GM23338 (cell line): ENCODE data around the gene TPRX1.

ENCODE experiments used
- CREB1 ChIP-seq: fragments of 250-450 bp; sonication (Bioruptor Pico); IDR thresholded peaks from 2 replicates; pipeline ENCODE4 v1.5.0; 2020; ENCODE audit warnings: low read depth, mild to moderate bottlenecking, moderate library complexity
- CTCF ChIP-seq, 2 experiments: fragments of 200-600 bp in 1 of 2; sonication (generic) in 1 of 2; conservative IDR thresholded peaks; 2 replicates each; pipeline versions ENCODE4 v1.5.1 to v1.6.1; 2016 to 2017; ENCODE audit warnings: antibody characterized with exemption in 2 of 2, low read depth in 2 of 2, mild to moderate bottlenecking in 2 of 2, moderate library complexity in 1 of 2
- ETS1 ChIP-seq: IDR thresholded peaks from 2 replicates; pipeline ENCODE4 v1.6.1; 2016; ENCODE audit warnings: antibody characterized with exemption
- EZH2 ChIP-seq: fragments of 200-600 bp; sonication (generic); IDR thresholded peaks from one replicate; pipeline ENCODE4 v1.8.0; 2017; ENCODE audit warnings: antibody characterized with exemption, mild to moderate bottlenecking, low read depth; ENCODE audit not compliant: unreplicated experiment
- EZH2phosphoT487 ChIP-seq: fragments of 200-600 bp; sonication (generic); IDR thresholded peaks from one replicate; pipeline ENCODE4 v1.8.1; 2018; ENCODE audit warnings: antibody characterized with exemption; ENCODE audit not compliant: unreplicated experiment
- JUNB ChIP-seq: IDR thresholded peaks from one replicate; pipeline ENCODE4 v1.6.1; 2016; ENCODE audit warnings: antibody characterized with exemption; ENCODE audit not compliant: unreplicated experiment
- NANOG ChIP-seq: IDR thresholded peaks from 2 replicates; pipeline ENCODE4 v1.6.1; 2016; ENCODE audit warnings: antibody characterized with exemption, borderline replicate concordance
- POLR2AphosphoS5 ChIP-seq: IDR thresholded peaks from 2 replicates; pipeline ENCODE4 v1.6.1; 2016; ENCODE audit warnings: antibody characterized with exemption, low read depth
- REST ChIP-seq: IDR thresholded peaks from one replicate; pipeline ENCODE4 v1.6.1; 2018; ENCODE audit warnings: antibody characterized with exemption; ENCODE audit not compliant: unreplicated experiment
- STAT1 ChIP-seq: IDR thresholded peaks from one replicate; pipeline ENCODE4 v1.6.1; 2016; ENCODE audit warnings: antibody characterized with exemption; ENCODE audit not compliant: unreplicated experiment
- ZNF114 ChIP-seq: fragments of 250-450 bp; sonication (Bioruptor Pico); IDR thresholded peaks from 2 replicates; pipeline ENCODE4 v1.5.0; 2020; ENCODE audit warnings: mild to moderate bottlenecking, moderate library complexity
- ZNF331 ChIP-seq: fragments of 250-450 bp; sonication (Bioruptor Pico); IDR thresholded peaks from 2 replicates; pipeline ENCODE4 v1.5.0; 2020; ENCODE audit warnings: low read depth, mild to moderate bottlenecking, moderate library complexity

GRCh38 chr19:47778049-47778953 is 26.1 kb downstream of the TPRX1 start, which contains the start of gene SELENOW:
- TF ChIP-seq CTCF (conservative IDR thresholded peaks at IDR 0.05; ENCODE audit: low read depth in 2 of 2), result no peak
- TF ChIP-seq REST, result no peak
- TF ChIP-seq EZH2, result no peak
- 0 out of 2 replicates have a peak, but pooled peaks have one; percentile 14 for TF ChIP-seq CREB1 (CRISPR knock-in tag)
- no peak for TF ChIP-seq JUNB
- no peak for TF ChIP-seq EZH2phosphoT487
- no peak for TF ChIP-seq STAT1
- TF ChIP-seq POLR2AphosphoS5, result peak; percentile 98
- no peak for TF ChIP-seq NANOG
- no peak for TF ChIP-seq ZNF114 (CRISPR knock-in tag)
- no peak for TF ChIP-seq ZNF331 (CRISPR knock-in tag)
- TF ChIP-seq ETS1, result no peak
